Activated CD8-positive, alpha-beta memory T cell treated with anti-CD3 and anti-CD28 coated beads, Interleukin-2, amount 50 U/mL, for 48 hours (primary cell): Measurements from ENCODE around the gene FH.
A peak's percentile ranks its signal among the peaks of the same experiment; 100 is the strongest.

ENCODE experiments used
- DNase-seq: peaks from one replicate; pipeline ENCODE4 v3.0.0-alpha.2; 2020

FH gene

GRCh38 chr1:241519308-241520079 is at the start of gene FH:
FH (minus strand) TSS chr1:241519755; CDS start chr1:241519722, 33 bp downstream.
- peak; percentile 91 for DNase-seq

GRCh38 chr1:241560849-241561187 is 41.3 kb upstream of the FH start:
- no peak for DNase-seq

- DNase-seq, result no peak
Measured at GRCh38 chr1:241560146-241560848, 40.7 kb upstream of the FH start.

GRCh38 chr1:241557551-241558193 is 38.1 kb upstream of the FH start:
- no peak for DNase-seq

GRCh38 chr1:241557031-241557430 is 37.5 kb upstream of the FH start:
- DNase-seq, result no peak

GRCh38 chr1:241555526-241555925 is 36.0 kb upstream of the FH start:
- DNase-seq, result no peak

- DNase-seq, result no peak
Measured at GRCh38 chr1:241553886-241554592, 34.5 kb upstream of the FH start.

- peak; percentile 63 for DNase-seq
Measured at GRCh38 chr1:241551759-241552638, 32.4 kb upstream of the FH start.

GRCh38 chr1:241550318-241550717 is 30.8 kb upstream of the FH start:
- DNase-seq, result no peak

- DNase-seq, result no peak
Measured at GRCh38 chr1:241548008-241548407, 28.5 kb upstream of the FH start.

GRCh38 chr1:241542199-241542907 is 22.8 kb upstream of the FH start:
- no peak for DNase-seq

- no peak for DNase-seq
Measured at GRCh38 chr1:241536969-241537368, 17.4 kb upstream of the FH start.

GRCh38 chr1:241536304-241536703 is 16.7 kb upstream of the FH start:
- DNase-seq, result no peak

- DNase-seq, result no peak
Measured at GRCh38 chr1:241533326-241534115, 14.0 kb upstream of the FH start.

GRCh38 chr1:241532864-241533263 is 13.3 kb upstream of the FH start:
- DNase-seq, result no peak

- no peak for DNase-seq
Measured at GRCh38 chr1:241532162-241532531, 12.6 kb upstream of the FH start, which contains the start of gene KMO. KMO (plus strand) TSS chr1:241532378; CDS start chr1:241532445, 67 bp downstream.

GRCh38 chr1:241531195-241532161 is 11.9 kb upstream of the FH start:
- DNase-seq, result no peak

- no peak for DNase-seq
Measured at GRCh38 chr1:241527146-241527545, 7.6 kb upstream of the FH start.

GRCh38 chr1:241525026-241525425 is 5.5 kb upstream of the FH start:
- DNase-seq, result no peak

- DNase-seq, result no peak
Measured at GRCh38 chr1:241521718-241522117, 2.2 kb upstream of the FH start.
